ENCODE measurements around the gene RNF2. TPM values are rescaled to one million over a fixed set of nuclear protein-coding genes. Genes with fewer than 3 reads are reported as not detected.

RNF2 gene
- total RNA-seq (2021; ENCODE audit: unreplicated experiment), result 39.1 TPM
- 36.4 and 39.1 TPM in 2 replicates for polyA plus RNA-seq (2012)
- Bru-seq, nascent RNA, result percentile 84 among the genes with signal in this experiment
- percentile 84 among the genes with signal in this experiment for BruChase-seq, experiment 1, labeled RNA remaining after a 6-hour chase
- percentile 80 among the genes with signal in this experiment for BruChase-seq, experiment 2, labeled RNA remaining after a 2-hour chase
- long read RNA-seq, transcript RNF2-202 (7 exons, 3,606 nt), result major isoform, 53 of 63 reads
- long read RNA-seq, partial matches to known transcripts, result 3 of 63 reads
- long read RNA-seq, other reads (novel, unspliced or antisense), result 6 of 63 reads

GRCh38 chr1:185044981-185045813 lies at the start of gene RNF2:
TSS of gene RNF2 (plus strand) at chr1:185045558. CDS start at chr1:185087554, 41,996 bp downstream.
- Histone ChIP-seq H3K9ac (ENCODE audit: low read length) (peak within 1 kb of the TSS; percentile 82), H3K4me2 (ENCODE audit: low read length) (peak within 1 kb of the TSS; percentile 91), H3K4me3 (replicated peaks in 1 of 2; ENCODE audit: low read depth in 1 of 2, low read length in 2 of 2) (peak within 1 kb of the TSS; percentile 81 to 86), H3K79me2 (ENCODE audit: insufficient read depth, low read length) (peaks cover 45% of the 10 kb centered on the region), H2AFZ (ENCODE audit: low read depth, low read length, poor library complexity, severe bottlenecking) (peak within 1 kb of the TSS; percentile 87), H3K9me3 (ENCODE audit: control insufficient read depth in 1 of 2, insufficient read depth in 1 of 2, low read depth in 1 of 2, low read length in 2 of 2) (no peaks in the 10 kb centered on the region), H3K27ac (ENCODE audit: low read depth, low read length) (peak within 1 kb of the TSS; percentile 57; the same call in 1 of the 2 replicates), H3K36me3 (ENCODE audit: control insufficient read depth in 1 of 2, insufficient read depth in 2 of 2, low read length in 2 of 2) (no peaks in the 10 kb centered on the region), H3K4me1 (ENCODE audit: control insufficient read depth in 1 of 2, insufficient read depth in 2 of 2, low read length in 2 of 2) (peaks cover 6 to 17% of the 10 kb centered on the region in 2 experiments; a peak in 3 of 4 replicates), H4K20me1 (ENCODE audit: insufficient read depth) (peaks cover 4% of the 10 kb centered on the region; the same call in 1 of the 2 replicates), H3K27me3 (ENCODE audit: insufficient read depth, low read length) (no peaks in the 10 kb centered on the region), H3K9me2 (ENCODE audit: insufficient read depth) (no peaks in the 10 kb centered on the region)
- intact Hi-C loops (cut with micrococcal nuclease), result no loop called here
- ChIA-PET RAD21 (ENCODE audit: low non-redundant PET in 1 of 2, low total read pairs in 2 of 2, uncharacterized antibody in 2 of 2, unreplicated experiment in 2 of 2) (interaction anchor here in 1 of 2 experiments (0.6 kb wide), 1 partner anchor 125 kb away, joined by 6 read pairs; no protein-coding TSS in a partner anchor), CTCF (interaction anchor here (0.7 to 1.3 kb wide), 2 partner anchors 14 to 625 kb away, joined by 4 read pairs; no protein-coding TSS in a partner anchor), POLR2A (interaction anchor here (0.7 to 1.1 kb wide), 2 partner anchors 52 to 91 kb away, joined by 3 to 4 read pairs; no protein-coding TSS in a partner anchor)
- ATAC-seq, result peak; percentile 91
- no TSS peak for BruUV-seq (replicated peaks)
- peak; percentile 43 for DNase-seq (ENCODE audit: low read depth, low spot score)
- TF ChIP-seq JUND (IDR thresholded peaks at IDR 0.05) (no peak), EZH2phosphoT487 (IDR thresholded peaks at IDR 0.05; ENCODE audit: borderline replicate concordance) (no peak), MAX (IDR thresholded peaks at IDR 0.05) (peak; percentile 87), POLR2AphosphoS5 (IDR thresholded peaks at IDR 0.05; ENCODE audit: low read depth, low read length) (peak; percentile 70), ATF3 (IDR thresholded peaks at IDR 0.05) (no peak), CTCF (IDR thresholded peaks at IDR 0.05 in 2 of 3, conservative IDR thresholded peaks at IDR 0.05 in 1 of 3; ENCODE audit: borderline replicate concordance in 1 of 3, insufficient read depth in 1 of 3, low read depth in 2 of 3, low read length in 2 of 3) (no peak), YY1 (IDR thresholded peaks at IDR 0.05; ENCODE audit: extremely low read depth, insufficient replicate concordance, low read depth, low read length) (peak; percentile 44), ZBTB33 (IDR thresholded peaks at IDR 0.05; ENCODE audit: extremely low read depth, insufficient replicate concordance, low read length) (no peak), POLR2A (IDR thresholded peaks at IDR 0.05; ENCODE audit: borderline replicate concordance, extremely low read depth, insufficient read depth, insufficient read length) (peak; percentile 53), CBX3 (IDR thresholded peaks at IDR 0.05; ENCODE audit: low read depth) (peak; percentile 49; the same call in 1 of the 2 replicates), EGR1 (IDR thresholded peaks at IDR 0.05; ENCODE audit: low read depth) (peak; percentile 54), ELF1 (IDR thresholded peaks at IDR 0.05; ENCODE audit: borderline replicate concordance, low read depth) (no peak), SIN3A (IDR thresholded peaks at IDR 0.05; ENCODE audit: low read depth) (no peak), SP1 (IDR thresholded peaks at IDR 0.05; ENCODE audit: low read depth) (no peak), SRF (IDR thresholded peaks at IDR 0.05; ENCODE audit: low read depth) (no peak)
- TF ChIP-seq, protein P1, sequence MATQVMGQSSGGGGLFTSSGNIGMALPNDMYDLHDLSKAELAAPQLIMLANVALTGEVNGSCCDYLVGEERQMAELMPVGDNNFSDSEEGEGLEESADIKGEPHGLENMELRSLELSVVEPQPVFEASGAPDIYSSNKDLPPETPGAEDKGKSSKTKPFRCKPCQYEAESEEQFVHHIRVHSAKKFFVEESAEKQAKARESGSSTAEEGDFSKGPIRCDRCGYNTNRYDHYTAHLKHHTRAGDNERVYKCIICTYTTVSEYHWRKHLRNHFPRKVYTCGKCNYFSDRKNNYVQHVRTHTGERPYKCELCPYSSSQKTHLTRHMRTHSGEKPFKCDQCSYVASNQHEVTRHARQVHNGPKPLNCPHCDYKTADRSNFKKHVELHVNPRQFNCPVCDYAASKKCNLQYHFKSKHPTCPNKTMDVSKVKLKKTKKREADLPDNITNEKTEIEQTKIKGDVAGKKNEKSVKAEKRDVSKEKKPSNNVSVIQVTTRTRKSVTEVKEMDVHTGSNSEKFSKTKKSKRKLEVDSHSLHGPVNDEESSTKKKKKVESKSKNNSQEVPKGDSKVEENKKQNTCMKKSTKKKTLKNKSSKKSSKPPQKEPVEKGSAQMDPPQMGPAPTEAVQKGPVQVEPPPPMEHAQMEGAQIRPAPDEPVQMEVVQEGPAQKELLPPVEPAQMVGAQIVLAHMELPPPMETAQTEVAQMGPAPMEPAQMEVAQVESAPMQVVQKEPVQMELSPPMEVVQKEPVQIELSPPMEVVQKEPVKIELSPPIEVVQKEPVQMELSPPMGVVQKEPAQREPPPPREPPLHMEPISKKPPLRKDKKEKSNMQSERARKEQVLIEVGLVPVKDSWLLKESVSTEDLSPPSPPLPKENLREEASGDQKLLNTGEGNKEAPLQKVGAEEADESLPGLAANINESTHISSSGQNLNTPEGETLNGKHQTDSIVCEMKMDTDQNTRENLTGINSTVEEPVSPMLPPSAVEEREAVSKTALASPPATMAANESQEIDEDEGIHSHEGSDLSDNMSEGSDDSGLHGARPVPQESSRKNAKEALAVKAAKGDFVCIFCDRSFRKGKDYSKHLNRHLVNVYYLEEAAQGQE (IDR thresholded peaks at IDR 0.05; ENCODE audit: low read depth), result no peak

All from HCT116 (cell line).